ENCODE data around the gene DOCK2. TPM values are rescaled to one million over a fixed set of nuclear protein-coding genes. Genes with fewer than 3 reads are reported as not detected.

Gene DOCK2
- polyA plus RNA-seq, 2 of the 4 experiments (the other 2 are of a cell fraction): 2.1 to 4.6 TPM

GRCh38 chr5:169895926-169896325 lies 258.9 kb downstream of the DOCK2 start:
- ATAC-seq: no peak
- POLR2A ChIA-PET: no interaction called here

DNA sequence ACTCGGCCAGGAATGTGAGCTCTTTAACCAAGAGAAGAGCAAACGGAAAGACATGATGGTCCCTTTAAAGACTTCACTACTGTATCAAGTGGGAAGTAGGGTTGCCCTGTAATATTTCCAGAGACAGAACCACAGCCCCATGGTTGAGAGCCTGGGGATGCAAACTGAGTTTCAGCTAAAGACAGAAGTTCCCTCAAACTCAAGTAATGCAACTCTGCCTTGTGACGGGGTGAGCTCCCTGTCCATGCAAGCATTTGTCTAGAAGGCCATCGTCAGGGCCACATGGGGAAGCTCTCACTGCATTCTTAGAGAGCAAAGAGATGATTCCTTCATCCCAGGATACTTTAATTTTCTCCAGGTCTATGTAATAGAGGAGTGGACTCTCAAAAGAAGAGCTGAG lies 260.4 kb downstream of the DOCK2 start:
- Histone ChIP-seq H3K9me3 (no peaks in the 10 kb centered on the region), H3K27ac (no peak overlapping the region), H3K4me3 (no peak overlapping the region), H3K4me1 (no peaks in the 10 kb centered on the region), H3K4me2 (no peak overlapping the region)
- no peak for FAIRE-seq
- DNase-seq (ENCODE audit: low read depth in 1 of 2, low spot score in 1 of 2): no peak
- ChIA-PET POLR2A (no interaction called here), CTCF (interaction anchor here (1.8 to 1.9 kb wide), 2 partner anchors 83 to 196 kb away, joined by 5 to 6 read pairs; partner anchors contain the start of gene INSYN2B)
- TF ChIP-seq MYC (IDR thresholded peaks at IDR 0.05; ENCODE audit: borderline replicate concordance, low read length) (no peak), POLR2A (IDR thresholded peaks at IDR 0.05; ENCODE audit: low read length) (no peak), ZFP36 (IDR thresholded peaks at IDR 0.05; ENCODE audit: borderline replicate concordance, partially characterized antibody) (no peak), REST (IDR thresholded peaks at IDR 0.05) (no peak), RFX5 (IDR thresholded peaks at IDR 0.05) (no peak), ZC3H11A (IDR thresholded peaks at IDR 0.05) (no peak), HEYL (CRISPR knock-in tag; IDR thresholded peaks at IDR 0.05) (no peak), JUNB (IDR thresholded peaks at IDR 0.05) (no peak), KDM5A (IDR thresholded peaks at IDR 0.05) (no peak), HOXB5 (CRISPR knock-in tag; IDR thresholded peaks at IDR 0.05) (no peak), HDAC2 (IDR thresholded peaks at IDR 0.05) (no peak), ESRRA (IDR thresholded peaks at IDR 0.05; ENCODE audit: borderline replicate concordance, low read length) (no peak)
- TF ChIP-seq, protein P1, sequence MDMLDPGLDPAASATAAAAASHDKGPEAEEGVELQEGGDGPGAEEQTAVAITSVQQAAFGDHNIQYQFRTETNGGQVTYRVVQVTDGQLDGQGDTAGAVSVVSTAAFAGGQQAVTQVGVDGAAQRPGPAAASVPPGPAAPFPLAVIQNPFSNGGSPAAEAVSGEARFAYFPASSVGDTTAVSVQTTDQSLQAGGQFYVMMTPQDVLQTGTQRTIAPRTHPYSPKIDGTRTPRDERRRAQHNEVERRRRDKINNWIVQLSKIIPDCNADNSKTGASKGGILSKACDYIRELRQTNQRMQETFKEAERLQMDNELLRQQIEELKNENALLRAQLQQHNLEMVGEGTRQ (IDR thresholded peaks at IDR 0.05): no peak
- TF ChIP-seq, protein P2, sequence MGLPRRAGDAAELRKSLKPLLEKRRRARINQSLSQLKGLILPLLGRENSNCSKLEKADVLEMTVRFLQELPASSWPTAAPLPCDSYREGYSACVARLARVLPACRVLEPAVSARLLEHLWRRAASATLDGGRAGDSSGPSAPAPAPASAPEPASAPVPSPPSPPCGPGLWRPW (IDR thresholded peaks at IDR 0.05): no peak
- ATAC-seq: no peak
- 77% methylated on average over 4 of the region's 4 CpGs for WGBS (ENCODE audit: missing lambda C conversion rate)

More at GRCh38 chr5:169895926-169896325, 258.9 kb downstream of the DOCK2 start:
- WGBS (ENCODE audit: missing lambda C conversion rate): 61% methylated on average over 6 of the region's 7 CpGs
- no peak overlapping the region for H3K27ac ChIP-seq
- H3K4me1 ChIP-seq: no peaks in the 10 kb centered on the region
- no peak for TF ChIP-seq JUNB (IDR thresholded peaks at IDR 0.05)
- TF ChIP-seq HEYL (CRISPR knock-in tag; IDR thresholded peaks at IDR 0.05): no peak
- TF ChIP-seq CHD2 (IDR thresholded peaks at IDR 0.05; ENCODE audit: low read length, partially characterized antibody): no peak
- no peak for TF ChIP-seq CBX2 (IDR thresholded peaks at IDR 0.05; ENCODE audit: borderline replicate concordance, low read depth)
- TF ChIP-seq BHLHE40 (IDR thresholded peaks at IDR 0.05; ENCODE audit: low read depth, low read length): no peak
- TF ChIP-seq, protein P1 (IDR thresholded peaks at IDR 0.05): no peak
- TF ChIP-seq FOXS1 (CRISPR knock-in tag; IDR thresholded peaks at IDR 0.05): no peak
- no peak for TF ChIP-seq NR3C1 (IDR thresholded peaks at IDR 0.05)
- TF ChIP-seq, protein P2 (IDR thresholded peaks at IDR 0.05): no peak
- no peak for TF ChIP-seq ZFP36 (IDR thresholded peaks at IDR 0.05; ENCODE audit: borderline replicate concordance, partially characterized antibody)
- DNase-seq (ENCODE audit: low read depth in 1 of 2, low spot score in 1 of 2): no peak
- no peak overlapping the region for H3K4me2 ChIP-seq
- H3K9me3 ChIP-seq: no peaks in the 10 kb centered on the region
- CTCF ChIA-PET: no interaction called here
- no peak for FAIRE-seq
- H3K4me3 ChIP-seq: no peak overlapping the region

All from A549 (cell line).